NCI-H146 (cell line): ENCODE data around the gene TECTA.
"Not testable (repeated sequence)": the region's sequence is repeated elsewhere in the genome, so short reads cannot be mapped to it uniquely, and the experiment has no call there.

Experiments used
- DNase-seq: peaks from one replicate; lab custom pipeline; 2025; lab: John Stamatoyannopoulos, UW

The TECTA gene

DNA sequence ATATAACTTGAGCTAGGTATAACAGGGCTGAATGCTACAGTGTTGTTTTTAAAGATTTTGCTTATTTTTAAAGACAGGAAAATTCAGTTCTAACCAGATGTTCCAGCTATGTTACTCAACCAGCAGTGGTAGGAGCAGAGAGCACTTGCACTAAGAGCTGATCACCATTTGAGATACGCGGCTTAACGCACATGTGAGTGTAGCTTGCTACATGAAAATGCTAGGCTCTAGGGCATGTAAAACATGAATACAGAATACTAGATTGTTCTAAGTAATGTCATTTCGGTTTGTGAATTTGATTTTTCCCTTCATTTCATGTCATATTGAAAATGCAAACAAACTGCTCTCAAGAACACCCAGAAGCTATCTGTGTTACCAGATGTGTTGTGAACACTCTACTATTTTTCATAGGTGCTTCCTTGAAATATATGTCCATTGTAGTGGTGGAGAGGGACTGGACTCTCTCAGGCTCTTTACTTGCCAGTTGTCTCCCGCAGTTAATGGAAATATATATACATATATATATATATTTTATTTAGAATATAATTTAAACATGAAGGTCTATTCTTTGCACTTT is 10.8 kb upstream of the TECTA start:
- DNase-seq, result no peak

DNA sequence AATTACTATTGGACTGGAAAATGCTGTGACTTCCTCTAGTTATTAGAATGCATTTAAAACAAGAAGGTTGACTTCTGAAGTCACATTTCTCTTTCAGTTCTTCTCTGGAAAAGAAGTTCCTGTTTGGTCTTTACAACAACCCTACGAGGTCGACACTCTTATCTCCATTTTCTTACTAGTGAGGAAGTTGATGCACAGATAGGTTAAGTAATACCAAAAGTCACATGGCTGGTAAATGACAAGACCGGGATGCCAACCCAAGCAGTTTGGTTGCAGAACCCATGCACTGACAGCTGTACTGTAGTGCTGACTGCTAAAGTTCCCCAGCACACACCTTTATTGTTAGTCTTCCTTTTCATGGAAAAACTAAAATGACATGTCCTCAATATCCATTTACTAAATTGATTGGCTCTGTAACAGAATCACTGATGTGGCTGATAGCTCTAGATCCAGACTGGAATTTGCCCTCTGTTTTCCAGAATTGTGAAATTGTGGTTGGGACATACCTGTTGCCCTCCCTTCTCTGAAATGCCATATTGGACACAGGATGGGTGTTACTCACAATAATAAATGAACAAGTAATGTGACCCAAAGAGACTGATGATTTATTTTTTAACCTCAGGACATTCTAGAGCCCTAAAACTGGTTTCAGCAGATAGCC is 9.4 kb upstream of the TECTA start:
- no peak for DNase-seq

DNA sequence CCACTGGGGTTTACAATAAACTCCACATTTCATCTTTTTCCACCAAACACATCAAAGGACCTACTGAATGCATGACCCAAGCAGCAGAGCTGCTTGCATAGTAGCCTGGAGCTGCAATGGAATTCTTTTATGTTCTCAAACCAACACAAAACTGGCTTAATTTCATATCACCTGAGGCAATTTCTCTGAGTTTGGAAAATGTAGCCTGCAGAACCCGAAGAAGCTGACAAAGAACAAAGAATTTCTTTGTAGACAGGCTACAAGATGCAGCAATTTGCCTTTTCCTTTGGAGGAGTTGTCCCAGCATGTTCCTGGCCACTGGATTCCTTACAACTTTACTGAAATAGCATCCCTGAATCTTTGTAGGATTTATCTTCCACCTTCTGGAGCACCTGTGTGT is 5.5 kb upstream of the TECTA start:
- DNase-seq, result no peak

- DNase-seq, result peak; percentile 25
Measured at GRCh38 chr11:121099364-121099763, 1.7 kb upstream of the TECTA start.

GRCh38 chr11:121099885-121100284 is 1.2 kb upstream of the TECTA start:
- no peak for DNase-seq

DNA sequence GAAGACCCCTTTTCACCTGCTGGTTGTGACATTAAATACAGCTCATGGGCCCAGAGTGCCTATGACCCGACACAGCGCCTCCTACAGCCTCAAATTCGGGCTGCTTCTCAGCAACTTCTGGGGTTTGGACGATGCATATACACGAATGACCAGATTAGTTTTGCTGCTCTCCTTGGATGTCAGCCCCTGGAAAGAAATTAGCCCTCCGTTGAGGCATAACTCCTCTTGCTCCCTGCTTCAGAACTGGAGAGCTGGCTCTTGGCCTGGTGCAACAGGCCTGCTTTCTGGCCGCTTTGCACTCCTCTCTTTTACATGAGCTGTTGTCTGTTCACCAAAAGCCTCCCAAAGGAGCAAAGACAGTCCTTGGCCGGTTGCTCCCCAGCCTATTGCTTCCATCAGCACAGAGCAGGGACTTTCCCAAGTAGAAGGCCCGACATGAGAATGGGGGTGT is 3.3 kb downstream of the TECTA start:
- no peak for DNase-seq

GRCh38 chr11:121105063-121105480 is 4.0 kb downstream of the TECTA start:
- no peak for DNase-seq

GRCh38 chr11:121105481-121106195 is 4.6 kb downstream of the TECTA start:
- DNase-seq, result no peak

DNA sequence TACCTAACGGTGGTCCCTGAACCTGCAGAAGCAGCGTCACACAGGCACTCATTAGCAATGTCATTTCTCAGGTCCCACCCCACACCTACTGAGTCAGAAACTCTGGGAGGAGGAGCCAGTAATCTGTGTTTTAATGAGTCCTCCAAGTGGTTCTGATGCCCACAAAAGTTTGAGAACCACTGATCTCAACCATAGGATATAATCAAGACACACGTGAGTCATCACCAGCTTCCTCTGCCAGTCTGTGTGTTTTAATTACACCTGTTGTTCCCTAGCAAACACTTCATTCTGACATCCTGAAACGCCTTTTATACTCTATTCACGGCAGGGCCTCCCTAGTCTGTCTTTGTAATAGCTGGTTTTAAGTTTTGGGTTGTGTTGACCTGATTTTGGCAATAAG is 5.8 kb downstream of the TECTA start:
- peak; percentile 22 for DNase-seq

DNA sequence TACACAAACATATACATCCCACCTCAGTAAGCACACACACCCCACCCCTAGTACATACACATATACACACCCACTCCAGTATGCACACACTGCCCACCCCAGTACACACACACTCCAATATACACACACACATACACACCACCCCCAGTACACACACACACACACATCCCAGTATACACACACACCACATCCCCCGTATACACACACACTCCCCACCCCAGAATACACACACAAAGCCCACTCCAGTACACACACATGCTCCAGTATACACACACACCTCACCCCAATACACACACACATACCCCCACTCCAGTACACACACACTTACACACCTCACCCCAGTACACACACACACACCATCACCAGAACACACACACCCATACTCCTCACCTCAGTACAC is 7.4 kb downstream of the TECTA start:
- no peak for DNase-seq

GRCh38 chr11:121109471-121109870 is 8.4 kb downstream of the TECTA start:
- no peak for DNase-seq

- DNase-seq, result no peak
Measured at GRCh38 chr11:121109916-121110586, 9.0 kb downstream of the TECTA start.

GRCh38 chr11:121110871-121111724 is 10.1 kb downstream of the TECTA start:
- no peak for DNase-seq

DNA sequence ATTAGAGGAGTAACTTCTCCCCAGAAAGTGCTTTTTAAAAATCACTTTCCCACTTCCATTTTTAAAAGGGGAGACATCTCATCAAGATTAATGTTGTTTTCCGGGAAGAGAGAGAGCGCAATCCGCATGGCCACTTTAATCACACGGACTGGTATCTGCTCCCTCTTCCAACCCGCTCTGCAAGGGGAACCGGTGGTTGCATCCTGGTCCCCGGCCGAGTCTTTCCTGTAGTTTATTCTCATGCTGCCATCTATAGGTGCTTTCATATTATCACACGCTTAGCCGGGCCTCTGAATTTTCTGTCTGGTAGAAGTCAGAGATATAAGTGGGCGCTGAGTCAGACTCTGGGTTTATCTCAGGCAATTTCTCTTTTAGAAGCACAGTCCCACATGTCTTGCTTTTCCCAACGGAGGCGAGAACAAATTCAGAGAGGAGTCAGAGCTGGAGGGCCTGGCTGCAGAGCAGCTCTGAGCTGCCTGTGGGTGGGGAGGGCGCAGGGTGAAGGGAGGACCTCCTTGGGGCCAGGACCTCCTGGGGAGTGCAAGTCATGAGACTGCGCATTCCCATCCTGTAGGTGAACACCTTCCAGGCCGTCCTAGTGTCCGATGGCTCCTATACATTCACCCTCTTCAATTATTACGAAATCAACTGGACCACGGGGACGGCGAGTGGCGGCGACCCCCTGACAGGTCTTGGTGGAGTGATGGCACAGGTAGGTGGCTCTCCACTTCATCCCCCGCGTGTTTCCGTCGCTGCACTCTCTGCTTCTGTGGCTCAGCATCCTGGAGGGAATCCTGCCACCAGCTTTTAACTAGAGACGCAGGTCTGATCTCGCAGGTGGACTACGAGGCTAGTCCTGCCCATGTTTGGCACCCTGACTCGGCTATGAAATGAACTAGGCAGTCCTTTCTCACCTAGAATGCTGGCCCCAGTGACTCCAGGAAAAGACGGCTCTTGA is 11.7 kb downstream of the TECTA start:
- peak; percentile 81 for DNase-seq

DNA sequence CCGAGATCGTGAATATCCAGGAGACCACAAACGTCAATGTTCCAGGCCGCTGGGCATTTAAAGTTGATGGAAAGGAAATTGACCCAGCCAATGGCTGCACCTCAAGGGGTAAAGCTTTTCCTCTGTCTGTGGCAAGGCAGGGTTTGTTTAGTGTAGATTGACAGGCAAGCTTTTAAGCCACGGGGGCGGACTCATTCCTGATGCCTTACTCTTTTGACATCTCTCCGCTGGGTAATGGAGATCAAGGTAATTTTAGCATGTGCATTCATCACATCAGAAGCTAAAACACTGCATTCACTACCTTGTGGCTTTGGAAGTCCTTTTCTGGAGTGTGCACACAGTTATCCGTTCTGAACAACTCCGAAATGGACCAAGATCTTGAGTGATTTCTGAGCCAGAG is 12.6 kb downstream of the TECTA start:
- DNase-seq, result no peak

DNA sequence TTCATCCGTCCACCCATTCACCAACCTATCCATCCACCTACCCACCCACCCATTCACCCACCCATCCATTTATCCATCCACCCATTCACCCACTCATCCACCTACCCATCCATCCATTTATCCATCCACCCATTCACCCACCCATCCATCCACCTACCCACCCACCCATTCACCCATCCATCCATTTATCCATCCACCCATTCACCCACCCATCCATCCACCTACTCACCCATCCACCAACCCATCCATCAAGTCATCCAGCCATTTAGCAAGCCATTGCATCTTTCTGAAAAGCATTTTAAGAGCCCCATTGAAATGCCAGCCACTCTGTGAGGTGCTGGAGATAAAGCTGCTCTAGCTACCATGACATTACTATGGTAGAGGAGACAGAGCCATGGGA is 14.0 kb downstream of the TECTA start:
- not testable (repeated sequence) for DNase-seq

- DNase-seq, result no peak
Measured at GRCh38 chr11:121117788-121118187, 16.7 kb downstream of the TECTA start.

DNA sequence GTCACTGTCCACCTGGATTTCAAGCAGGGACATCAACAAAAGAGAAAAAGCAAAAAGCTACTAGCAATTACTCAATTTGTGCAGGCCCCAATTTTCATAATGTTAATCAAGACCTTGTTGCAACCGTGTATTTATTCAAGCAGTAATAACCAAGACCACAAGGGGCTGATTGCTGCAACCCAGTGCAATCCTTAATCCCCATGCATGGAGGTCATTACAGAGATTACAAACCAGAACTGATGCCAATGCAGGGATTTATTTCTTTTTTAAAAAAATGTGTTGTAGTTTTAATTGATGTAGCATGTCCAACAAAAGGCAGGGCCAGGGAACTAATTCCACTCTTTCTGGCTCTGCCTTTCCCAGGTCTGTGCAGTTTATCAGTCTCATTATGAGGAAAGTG is 18.4 kb downstream of the TECTA start:
- peak; percentile 13 for DNase-seq

DNA sequence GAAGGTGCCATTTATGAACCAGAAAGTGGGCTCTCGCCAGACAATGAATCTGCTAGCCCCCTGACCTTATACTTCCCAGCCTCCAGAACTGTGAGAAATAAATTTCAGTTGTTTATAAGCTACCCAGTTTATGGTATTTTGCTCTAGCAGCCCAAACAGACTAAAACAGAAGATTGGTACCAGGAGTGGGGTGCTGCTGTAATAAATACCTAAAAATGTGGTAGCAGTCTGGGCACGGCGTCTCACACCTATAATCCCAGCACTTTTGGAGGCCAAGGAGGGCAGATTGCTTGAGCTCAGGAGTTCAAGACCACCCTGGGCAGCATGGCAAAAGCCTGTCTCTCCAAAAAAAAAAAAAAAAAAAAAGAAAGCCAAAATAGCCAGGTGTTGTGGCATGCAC is 21.3 kb downstream of the TECTA start:
- no peak for DNase-seq

DNA sequence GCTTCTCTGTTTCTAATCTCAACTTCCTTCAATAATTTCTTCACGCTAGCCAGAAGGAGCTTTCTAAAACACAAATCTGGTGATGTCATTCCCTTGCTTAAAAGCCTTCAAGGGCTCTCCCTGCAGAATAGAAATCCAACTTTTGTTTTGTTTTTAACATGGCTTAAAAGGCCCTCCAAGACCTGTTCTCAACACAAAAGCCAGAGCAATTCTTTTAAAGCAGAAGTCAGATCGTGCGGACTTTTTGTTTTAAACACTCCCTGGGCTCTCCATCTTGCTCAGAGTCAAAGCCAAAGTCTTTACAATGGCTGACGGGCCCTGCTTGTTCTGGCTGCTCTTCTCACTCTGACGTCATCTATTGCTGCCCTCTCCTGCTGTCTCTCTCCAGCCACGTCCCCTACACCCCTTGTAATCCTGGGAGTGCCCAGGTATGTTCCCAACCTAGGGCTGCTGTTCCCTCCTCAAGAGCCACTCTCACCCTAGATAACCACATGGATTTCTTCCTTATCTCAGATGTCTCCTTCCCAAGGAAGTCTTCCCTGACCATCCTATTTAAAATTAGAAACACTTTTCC is 22.5 kb downstream of the TECTA start:
- no peak for DNase-seq
